ENCODE data around the gene OR10P1.

DNA sequence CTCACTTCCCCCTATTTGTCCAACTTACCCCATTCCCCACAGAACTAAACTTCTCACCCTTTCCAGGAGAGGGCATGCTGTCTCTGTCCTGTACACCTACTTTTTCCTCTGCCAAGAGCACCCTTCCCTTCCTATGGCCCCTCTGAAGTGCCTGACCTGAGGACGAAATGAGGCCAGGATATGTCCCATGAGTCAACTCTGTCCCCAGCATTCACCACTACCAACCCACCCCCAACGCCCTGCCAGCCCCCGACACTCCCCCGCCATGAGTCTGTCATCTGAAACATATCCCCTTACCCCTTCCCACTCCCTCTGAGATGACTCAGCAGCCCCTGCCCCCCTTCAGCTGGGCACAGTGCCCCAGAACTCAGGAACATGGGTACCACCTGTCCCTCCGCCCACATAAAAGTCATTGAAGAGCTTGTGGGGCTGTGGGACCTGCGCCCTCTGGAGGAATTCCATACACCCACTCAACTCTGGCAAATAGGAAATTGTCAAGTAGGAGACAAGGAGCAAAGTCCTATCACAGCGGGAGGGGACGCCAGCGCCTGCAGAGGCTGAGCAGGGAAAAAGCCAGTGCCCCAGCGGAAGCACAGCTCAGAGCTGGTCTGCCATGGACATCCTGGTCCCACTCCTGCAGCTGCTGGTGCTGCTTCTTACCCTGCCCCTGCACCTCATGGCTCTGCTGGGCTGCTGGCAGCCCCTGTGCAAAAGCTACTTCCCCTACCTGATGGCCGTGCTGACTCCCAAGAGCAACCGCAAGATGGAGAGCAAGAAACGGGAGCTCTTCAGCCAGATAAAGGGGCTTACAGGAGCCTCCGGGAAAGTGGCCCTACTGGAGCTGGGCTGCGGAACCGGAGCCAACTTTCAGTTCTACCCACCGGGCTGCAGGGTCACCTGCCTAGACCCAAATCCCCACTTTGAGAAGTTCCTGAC lies 44.7 kb downstream of the OR10P1 start:
- TF ChIP-seq EZH2 (optimal IDR thresholded peaks at IDR 0.05; ENCODE audit: low read depth, low read length), result no peak
- TF ChIP-seq CTCF (IDR thresholded peaks at IDR 0.05; ENCODE audit: low read length), result no peak
- TF ChIP-seq EZH2phosphoT487 (IDR thresholded peaks at IDR 0.05; ENCODE audit: low read length), result no peak

All from MM.1S (cell line).